GM19372 (cell line): ENCODE results near the gene ABHD2.

ENCODE experiments used
- ATAC-seq: cut with Tn5 transposase; IDR thresholded peaks from one replicate; pipeline ENCODE4 v1.9.1; 2021; ENCODE audit warnings: mild to moderate bottlenecking, low read depth, moderate library complexity; ENCODE audit not compliant: unreplicated experiment

Gene ABHD2

GRCh38 chr15:89096664-89097063, 8.4 kb downstream of the ABHD2 start:
- ATAC-seq, result no peak

GRCh38 chr15:89097313-89097712, 9.1 kb downstream of the ABHD2 start:
- no peak for ATAC-seq

GRCh38 chr15:89098281-89098680, 10.0 kb downstream of the ABHD2 start:
- no peak for ATAC-seq

GRCh38 chr15:89099968-89100367, 11.7 kb downstream of the ABHD2 start:
- ATAC-seq, result no peak

- ATAC-seq, result no peak
These were observed 13.3 kb downstream of the ABHD2 start for GRCh38 chr15:89101302-89102193.

- no peak for ATAC-seq
These were observed 15.4 kb downstream of the ABHD2 start for GRCh38 chr15:89103481-89104171.

- no peak for ATAC-seq
These were observed 15.9 kb downstream of the ABHD2 start for GRCh38 chr15:89104172-89104564.

- no peak for ATAC-seq
These were observed 16.9 kb downstream of the ABHD2 start for GRCh38 chr15:89105147-89105546.

GRCh38 chr15:89106200-89106599, 17.9 kb downstream of the ABHD2 start:
- ATAC-seq, result no peak

- no peak for ATAC-seq
These were observed 19.7 kb downstream of the ABHD2 start for GRCh38 chr15:89107984-89108383.

GRCh38 chr15:89108835-89109234, 20.6 kb downstream of the ABHD2 start:
- no peak for ATAC-seq

- ATAC-seq, result no peak
These were observed 21.0 kb downstream of the ABHD2 start for GRCh38 chr15:89109238-89109637.

GRCh38 chr15:89110060-89110459, 21.8 kb downstream of the ABHD2 start:
- no peak for ATAC-seq

- no peak for ATAC-seq
These were observed 23.1 kb downstream of the ABHD2 start for GRCh38 chr15:89111352-89111751.

- ATAC-seq, result no peak
These were observed 23.7 kb downstream of the ABHD2 start for GRCh38 chr15:89111961-89112340.

GRCh38 chr15:89112341-89112971, 24.2 kb downstream of the ABHD2 start:
- ATAC-seq, result peak; percentile 68

- no peak for ATAC-seq
These were observed 25.2 kb downstream of the ABHD2 start for GRCh38 chr15:89113296-89114024.

- ATAC-seq, result no peak
These were observed 26.7 kb downstream of the ABHD2 start for GRCh38 chr15:89114990-89115389.

GRCh38 chr15:89115547-89115946, 27.3 kb downstream of the ABHD2 start:
- no peak for ATAC-seq

- ATAC-seq, result no peak
These were observed 28.1 kb downstream of the ABHD2 start for GRCh38 chr15:89116404-89116803.

GRCh38 chr15:89117790-89118189, 29.5 kb downstream of the ABHD2 start:
- no peak for ATAC-seq
